GM12878 (cell line): ENCODE data around the gene PRDM2.

ENCODE experiments used
- CHD1 ChIP-seq: IDR thresholded peaks from 2 replicates; pipeline ENCODE4 v1.6.1; 2012; ENCODE audit warnings: low read depth, low read length, improper control_type of control experiment
- CHD4 ChIP-seq: fragments of 200-600 bp; sonication (generic); IDR thresholded peaks from 2 replicates; pipeline ENCODE4 v1.6.1; 2016; ENCODE audit warnings: mild to moderate bottlenecking
- EZH2 ChIP-seq: IDR thresholded peaks from 2 replicates; pipeline ENCODE4 v1.6.1; 2012; ENCODE audit warnings: low read depth, mild to moderate bottlenecking, control low read depth, inconsistent platforms, low read length, borderline replicate concordance; ENCODE audit not compliant: control insufficient read depth
- JUNB ChIP-seq: IDR thresholded peaks from 2 replicates; pipeline ENCODE4 v1.6.1; 2016; ENCODE audit warnings: antibody characterized with exemption, mild to moderate bottlenecking
- NR2C1 ChIP-seq: fragments of 450-650 bp; IDR thresholded peaks from 2 replicates; pipeline ENCODE4 v1.6.1; 2017; ENCODE audit warnings: antibody characterized with exemption, mild to moderate bottlenecking, moderate library complexity
- NR2C2 ChIP-seq: IDR thresholded peaks from 2 replicates; pipeline ENCODE4 v1.6.1; 2011; ENCODE audit warnings: borderline replicate concordance, low read depth; ENCODE audit not compliant: control insufficient read depth, insufficient read length
- POLR2A ChIP-seq: IDR thresholded peaks from 2 replicates; pipeline ENCODE4 v1.6.1; 2011; ENCODE audit warnings: low read depth, mild to moderate bottlenecking, low read length
- ZNF622 ChIP-seq: fragments of 450-650 bp; IDR thresholded peaks from 2 replicates; pipeline ENCODE4 v1.6.1; 2017; ENCODE audit warnings: mild to moderate bottlenecking, inconsistent platforms
- TF ChIP-seq, protein P1 (sequence below), 3 experiments: IDR thresholded peaks in 2 of 3; conservative IDR thresholded peaks in 1 of 3; 2 replicates each; pipeline ENCODE4 v1.5.1; 2011; ENCODE audit warnings: low read depth in 3 of 3, low read length in 3 of 3, mild to moderate bottlenecking in 3 of 3, control low read depth in 2 of 3, moderate library complexity in 2 of 3, inconsistent platforms in 1 of 3, mixed read lengths in 1 of 3; ENCODE audit not compliant: control insufficient read depth in 2 of 3, insufficient read depth in 1 of 3; ENCODE audit errors: extremely low read depth in 1 of 3
- TF ChIP-seq, protein P2 (sequence below): IDR thresholded peaks from 2 replicates; pipeline ENCODE4 v1.6.1; 2012; ENCODE audit warnings: mild to moderate bottlenecking, low read depth, low read length
- TF ChIP-seq, protein P3 (sequence below): IDR thresholded peaks from 2 replicates; pipeline ENCODE4 v1.6.1; 2011; ENCODE audit warnings: low read depth, low read length, improper control_type of control experiment, borderline replicate concordance
- TF ChIP-seq, protein P4 (sequence below): fragments of 450-650 bp; IDR thresholded peaks from 2 replicates; pipeline ENCODE4 v1.6.1; 2017; ENCODE audit warnings: antibody characterized with exemption, mild to moderate bottlenecking, moderate library complexity
- TF ChIP-seq, protein P5 (sequence below): fragments of 450-650 bp; IDR thresholded peaks from 2 replicates; pipeline ENCODE4 v1.6.1; 2017; ENCODE audit warnings: mild to moderate bottlenecking
- TF ChIP-seq, protein P6 (sequence below): fragments of 450-650 bp; IDR thresholded peaks from 2 replicates; pipeline ENCODE4 v1.6.1; 2017; ENCODE audit warnings: mild to moderate bottlenecking, low read depth, inconsistent platforms; ENCODE audit not compliant: poor library complexity, severe bottlenecking

DNA sequence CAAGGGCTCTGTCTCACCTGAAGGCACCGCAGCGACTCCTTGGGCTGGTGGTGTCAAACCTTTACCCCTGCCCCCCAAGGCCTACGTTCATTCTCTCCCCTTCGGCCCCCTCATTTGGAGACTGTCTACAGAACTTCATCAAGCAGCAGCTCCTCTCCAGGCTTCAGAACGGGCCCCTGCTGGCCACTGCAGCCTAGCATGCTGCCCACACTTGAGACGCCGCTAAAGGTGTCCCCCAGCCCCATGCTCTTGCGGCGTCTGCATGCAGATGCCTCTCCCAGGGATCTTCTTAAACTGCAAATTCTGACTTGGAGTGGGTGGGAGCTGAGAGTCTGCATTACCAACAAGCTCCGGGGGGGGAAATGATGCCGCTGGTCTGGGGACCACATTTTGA is 104.2 kb downstream of the PRDM2 start:
- TF ChIP-seq, protein P1, sequence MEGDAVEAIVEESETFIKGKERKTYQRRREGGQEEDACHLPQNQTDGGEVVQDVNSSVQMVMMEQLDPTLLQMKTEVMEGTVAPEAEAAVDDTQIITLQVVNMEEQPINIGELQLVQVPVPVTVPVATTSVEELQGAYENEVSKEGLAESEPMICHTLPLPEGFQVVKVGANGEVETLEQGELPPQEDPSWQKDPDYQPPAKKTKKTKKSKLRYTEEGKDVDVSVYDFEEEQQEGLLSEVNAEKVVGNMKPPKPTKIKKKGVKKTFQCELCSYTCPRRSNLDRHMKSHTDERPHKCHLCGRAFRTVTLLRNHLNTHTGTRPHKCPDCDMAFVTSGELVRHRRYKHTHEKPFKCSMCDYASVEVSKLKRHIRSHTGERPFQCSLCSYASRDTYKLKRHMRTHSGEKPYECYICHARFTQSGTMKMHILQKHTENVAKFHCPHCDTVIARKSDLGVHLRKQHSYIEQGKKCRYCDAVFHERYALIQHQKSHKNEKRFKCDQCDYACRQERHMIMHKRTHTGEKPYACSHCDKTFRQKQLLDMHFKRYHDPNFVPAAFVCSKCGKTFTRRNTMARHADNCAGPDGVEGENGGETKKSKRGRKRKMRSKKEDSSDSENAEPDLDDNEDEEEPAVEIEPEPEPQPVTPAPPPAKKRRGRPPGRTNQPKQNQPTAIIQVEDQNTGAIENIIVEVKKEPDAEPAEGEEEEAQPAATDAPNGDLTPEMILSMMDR (IDR thresholded peaks at IDR 0.05 in 2 of 3, conservative IDR thresholded peaks at IDR 0.05 in 1 of 3; ENCODE audit: control insufficient read depth in 2 of 3, extremely low read depth in 1 of 3, insufficient read depth in 1 of 3, low read depth in 3 of 3, low read length in 3 of 3) = no peak
- no peak for TF ChIP-seq CHD4
- TF ChIP-seq, protein P2, sequence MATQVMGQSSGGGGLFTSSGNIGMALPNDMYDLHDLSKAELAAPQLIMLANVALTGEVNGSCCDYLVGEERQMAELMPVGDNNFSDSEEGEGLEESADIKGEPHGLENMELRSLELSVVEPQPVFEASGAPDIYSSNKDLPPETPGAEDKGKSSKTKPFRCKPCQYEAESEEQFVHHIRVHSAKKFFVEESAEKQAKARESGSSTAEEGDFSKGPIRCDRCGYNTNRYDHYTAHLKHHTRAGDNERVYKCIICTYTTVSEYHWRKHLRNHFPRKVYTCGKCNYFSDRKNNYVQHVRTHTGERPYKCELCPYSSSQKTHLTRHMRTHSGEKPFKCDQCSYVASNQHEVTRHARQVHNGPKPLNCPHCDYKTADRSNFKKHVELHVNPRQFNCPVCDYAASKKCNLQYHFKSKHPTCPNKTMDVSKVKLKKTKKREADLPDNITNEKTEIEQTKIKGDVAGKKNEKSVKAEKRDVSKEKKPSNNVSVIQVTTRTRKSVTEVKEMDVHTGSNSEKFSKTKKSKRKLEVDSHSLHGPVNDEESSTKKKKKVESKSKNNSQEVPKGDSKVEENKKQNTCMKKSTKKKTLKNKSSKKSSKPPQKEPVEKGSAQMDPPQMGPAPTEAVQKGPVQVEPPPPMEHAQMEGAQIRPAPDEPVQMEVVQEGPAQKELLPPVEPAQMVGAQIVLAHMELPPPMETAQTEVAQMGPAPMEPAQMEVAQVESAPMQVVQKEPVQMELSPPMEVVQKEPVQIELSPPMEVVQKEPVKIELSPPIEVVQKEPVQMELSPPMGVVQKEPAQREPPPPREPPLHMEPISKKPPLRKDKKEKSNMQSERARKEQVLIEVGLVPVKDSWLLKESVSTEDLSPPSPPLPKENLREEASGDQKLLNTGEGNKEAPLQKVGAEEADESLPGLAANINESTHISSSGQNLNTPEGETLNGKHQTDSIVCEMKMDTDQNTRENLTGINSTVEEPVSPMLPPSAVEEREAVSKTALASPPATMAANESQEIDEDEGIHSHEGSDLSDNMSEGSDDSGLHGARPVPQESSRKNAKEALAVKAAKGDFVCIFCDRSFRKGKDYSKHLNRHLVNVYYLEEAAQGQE = no peak
- TF ChIP-seq, protein P3, sequence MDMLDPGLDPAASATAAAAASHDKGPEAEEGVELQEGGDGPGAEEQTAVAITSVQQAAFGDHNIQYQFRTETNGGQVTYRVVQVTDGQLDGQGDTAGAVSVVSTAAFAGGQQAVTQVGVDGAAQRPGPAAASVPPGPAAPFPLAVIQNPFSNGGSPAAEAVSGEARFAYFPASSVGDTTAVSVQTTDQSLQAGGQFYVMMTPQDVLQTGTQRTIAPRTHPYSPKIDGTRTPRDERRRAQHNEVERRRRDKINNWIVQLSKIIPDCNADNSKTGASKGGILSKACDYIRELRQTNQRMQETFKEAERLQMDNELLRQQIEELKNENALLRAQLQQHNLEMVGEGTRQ = no peak
- no peak for TF ChIP-seq NR2C1
- TF ChIP-seq EZH2 = no peak
- TF ChIP-seq POLR2A = no peak
- TF ChIP-seq NR2C2 = no peak
- TF ChIP-seq ZNF622 = no peak
- TF ChIP-seq CHD1 = no peak
- TF ChIP-seq JUNB = no peak
- TF ChIP-seq, protein P4, sequence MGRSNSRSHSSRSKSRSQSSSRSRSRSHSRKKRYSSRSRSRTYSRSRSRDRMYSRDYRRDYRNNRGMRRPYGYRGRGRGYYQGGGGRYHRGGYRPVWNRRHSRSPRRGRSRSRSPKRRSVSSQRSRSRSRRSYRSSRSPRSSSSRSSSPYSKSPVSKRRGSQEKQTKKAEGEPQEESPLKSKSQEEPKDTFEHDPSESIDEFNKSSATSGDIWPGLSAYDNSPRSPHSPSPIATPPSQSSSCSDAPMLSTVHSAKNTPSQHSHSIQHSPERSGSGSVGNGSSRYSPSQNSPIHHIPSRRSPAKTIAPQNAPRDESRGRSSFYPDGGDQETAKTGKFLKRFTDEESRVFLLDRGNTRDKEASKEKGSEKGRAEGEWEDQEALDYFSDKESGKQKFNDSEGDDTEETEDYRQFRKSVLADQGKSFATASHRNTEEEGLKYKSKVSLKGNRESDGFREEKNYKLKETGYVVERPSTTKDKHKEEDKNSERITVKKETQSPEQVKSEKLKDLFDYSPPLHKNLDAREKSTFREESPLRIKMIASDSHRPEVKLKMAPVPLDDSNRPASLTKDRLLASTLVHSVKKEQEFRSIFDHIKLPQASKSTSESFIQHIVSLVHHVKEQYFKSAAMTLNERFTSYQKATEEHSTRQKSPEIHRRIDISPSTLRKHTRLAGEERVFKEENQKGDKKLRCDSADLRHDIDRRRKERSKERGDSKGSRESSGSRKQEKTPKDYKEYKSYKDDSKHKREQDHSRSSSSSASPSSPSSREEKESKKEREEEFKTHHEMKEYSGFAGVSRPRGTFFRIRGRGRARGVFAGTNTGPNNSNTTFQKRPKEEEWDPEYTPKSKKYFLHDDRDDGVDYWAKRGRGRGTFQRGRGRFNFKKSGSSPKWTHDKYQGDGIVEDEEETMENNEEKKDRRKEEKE = no peak
- TF ChIP-seq, protein P5, sequence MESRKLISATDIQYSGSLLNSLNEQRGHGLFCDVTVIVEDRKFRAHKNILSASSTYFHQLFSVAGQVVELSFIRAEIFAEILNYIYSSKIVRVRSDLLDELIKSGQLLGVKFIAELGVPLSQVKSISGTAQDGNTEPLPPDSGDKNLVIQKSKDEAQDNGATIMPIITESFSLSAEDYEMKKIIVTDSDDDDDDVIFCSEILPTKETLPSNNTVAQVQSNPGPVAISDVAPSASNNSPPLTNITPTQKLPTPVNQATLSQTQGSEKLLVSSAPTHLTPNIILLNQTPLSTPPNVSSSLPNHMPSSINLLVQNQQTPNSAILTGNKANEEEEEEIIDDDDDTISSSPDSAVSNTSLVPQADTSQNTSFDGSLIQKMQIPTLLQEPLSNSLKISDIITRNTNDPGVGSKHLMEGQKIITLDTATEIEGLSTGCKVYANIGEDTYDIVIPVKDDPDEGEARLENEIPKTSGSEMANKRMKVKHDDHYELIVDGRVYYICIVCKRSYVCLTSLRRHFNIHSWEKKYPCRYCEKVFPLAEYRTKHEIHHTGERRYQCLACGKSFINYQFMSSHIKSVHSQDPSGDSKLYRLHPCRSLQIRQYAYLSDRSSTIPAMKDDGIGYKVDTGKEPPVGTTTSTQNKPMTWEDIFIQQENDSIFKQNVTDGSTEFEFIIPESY = no peak
- TF ChIP-seq, protein P6, sequence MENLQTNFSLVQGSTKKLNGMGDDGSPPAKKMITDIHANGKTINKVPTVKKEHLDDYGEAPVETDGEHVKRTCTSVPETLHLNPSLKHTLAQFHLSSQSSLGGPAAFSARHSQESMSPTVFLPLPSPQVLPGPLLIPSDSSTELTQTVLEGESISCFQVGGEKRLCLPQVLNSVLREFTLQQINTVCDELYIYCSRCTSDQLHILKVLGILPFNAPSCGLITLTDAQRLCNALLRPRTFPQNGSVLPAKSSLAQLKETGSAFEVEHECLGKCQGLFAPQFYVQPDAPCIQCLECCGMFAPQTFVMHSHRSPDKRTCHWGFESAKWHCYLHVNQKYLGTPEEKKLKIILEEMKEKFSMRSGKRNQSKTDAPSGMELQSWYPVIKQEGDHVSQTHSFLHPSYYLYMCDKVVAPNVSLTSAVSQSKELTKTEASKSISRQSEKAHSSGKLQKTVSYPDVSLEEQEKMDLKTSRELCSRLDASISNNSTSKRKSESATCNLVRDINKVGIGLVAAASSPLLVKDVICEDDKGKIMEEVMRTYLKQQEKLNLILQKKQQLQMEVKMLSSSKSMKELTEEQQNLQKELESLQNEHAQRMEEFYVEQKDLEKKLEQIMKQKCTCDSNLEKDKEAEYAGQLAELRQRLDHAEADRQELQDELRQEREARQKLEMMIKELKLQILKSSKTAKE = no peak
